ENCODE data around the gene TNIP2. TPM values are rescaled to one million over a fixed set of nuclear protein-coding genes. Genes with fewer than 3 reads are reported as not detected.
A peak's percentile ranks its signal among the peaks of the same experiment; 100 is the strongest.
"Not testable (repeated sequence)": the region's sequence is repeated elsewhere in the genome, so short reads cannot be mapped to it uniquely, and the experiment has no call there.

The TNIP2 gene
- total and polyA plus RNA-seq, 2 of the 8 experiments (the other 6 are each of a cell fraction or from before 2014, with no cell fraction given) = 23.7 to 37.7 TPM

DNA sequence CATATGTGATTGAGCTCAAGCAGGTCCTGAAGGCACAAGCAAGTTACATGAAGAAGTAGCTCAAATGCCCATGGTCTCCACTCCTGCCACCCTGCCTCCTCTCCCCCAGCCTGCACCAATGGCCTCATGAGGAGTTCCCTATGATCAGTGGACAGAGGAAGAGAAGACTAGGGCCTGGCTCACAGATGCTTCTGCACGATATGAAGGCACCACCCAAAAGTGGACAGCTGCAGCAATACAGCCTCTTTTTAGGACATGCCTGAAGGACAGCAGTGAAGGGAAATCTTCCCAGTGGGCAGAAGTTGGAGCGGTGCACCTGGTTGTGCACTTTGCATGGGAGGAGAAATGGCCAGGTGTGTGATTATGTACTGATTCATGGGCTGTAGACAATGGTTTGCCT, 17.8 kb downstream of the TNIP2 start:
- H4K20me1 ChIP-seq (replicated peaks in 1 of 2; ENCODE audit: control insufficient read depth in 1 of 2, insufficient read depth in 2 of 2, low read length in 2 of 2); POLR2A ChIA-PET (ENCODE audit: partially characterized antibody); CTCF ChIA-PET (ENCODE audit: partially characterized antibody): not testable (repeated sequence)

More for the DNA sequence above, 17.8 kb downstream of the TNIP2 start:
- not testable (repeated sequence) for H3K18ac ChIP-seq (ENCODE audit: extremely low read depth, low read length); H3K9me3 ChIP-seq (ENCODE audit: insufficient read depth in 2 of 2, low read depth in 1 of 2, low read length in 1 of 2); H4K91ac ChIP-seq (replicated peaks; ENCODE audit: insufficient read length, low read length); H3K14ac ChIP-seq (ENCODE audit: insufficient read length); H4K5ac ChIP-seq (ENCODE audit: insufficient read length, low read depth, low read length); H3K27ac ChIP-seq (ENCODE audit: low read depth, low read length); H3K4ac ChIP-seq (replicated peaks; ENCODE audit: insufficient read length, low read depth, low read length); H3K4me1 ChIP-seq (replicated peaks in 1 of 4; ENCODE audit: control insufficient read depth in 3 of 4, insufficient read depth in 4 of 4, low read length in 3 of 4); H3K27me3 ChIP-seq (replicated peaks in 1 of 4; ENCODE audit: control insufficient read depth in 3 of 4, extremely low read depth in 1 of 4, insufficient read depth in 3 of 4, low read length in 3 of 4); FAIRE-seq; H3K56ac ChIP-seq (replicated peaks; ENCODE audit: insufficient read length, low read depth, low read length); H3K4me3 ChIP-seq (ENCODE audit: extremely low read depth in 1 of 4, insufficient read depth in 2 of 4, low read depth in 3 of 4, low read length in 4 of 4); H2BK5ac ChIP-seq (ENCODE audit: low read depth, low read length); H3K79me1 ChIP-seq (ENCODE audit: low read depth, low read length); H3K79me2 ChIP-seq (ENCODE audit: control insufficient read depth in 1 of 2, insufficient read depth in 2 of 2, low read length in 2 of 2); H2BK15ac ChIP-seq (ENCODE audit: low read length); H2BK12ac ChIP-seq (ENCODE audit: low read depth, low read length); H2AFZ ChIP-seq (ENCODE audit: low read length); H3K9ac ChIP-seq (replicated peaks in 1 of 4; ENCODE audit: extremely low read depth in 1 of 4, low read depth in 3 of 4, low read length in 3 of 4); H3K4me2 ChIP-seq (ENCODE audit: insufficient read depth in 1 of 2, low read depth in 2 of 2, low read length in 2 of 2); H2BK20ac ChIP-seq (ENCODE audit: low read length); H2AK5ac ChIP-seq (ENCODE audit: low read depth, low read length); DNase-seq (ENCODE audit: low read depth in 1 of 2, low spot score in 2 of 2); H2BK120ac ChIP-seq (replicated peaks; ENCODE audit: low read depth, low read length); H3K23ac ChIP-seq (ENCODE audit: insufficient read length); H3K36me3 ChIP-seq (ENCODE audit: control insufficient read depth in 2 of 4, insufficient read depth in 4 of 4, low read length in 3 of 4); H3K23me2 ChIP-seq (ENCODE audit: low read depth, low read length)
- peak overlapping the region; percentile 85; the same call in 1 of the 2 replicates for H4K8ac ChIP-seq (ENCODE audit: extremely low read depth, insufficient read depth, low read length)
- 94% methylated on average over 2 of the region's 2 CpGs; no CpG with 5 or more reads in 1 of the 2 experiments for WGBS, 2 experiments (ENCODE audit: extremely low coverage in 1 of 2, insufficient coverage in 1 of 2, insufficient read length in 1 of 2, insufficient replicate concordance in 2 of 2, low coverage in 1 of 2, low lambda C conversion rate in 2 of 2, missing lambda C conversion rate in 1 of 2)
